ENCODE measurements around the gene TCEA2.

GRCh38 chr20:64074184-64074789 lies 11.3 kb downstream of the TCEA2 start:
- TF ChIP-seq CTCF (IDR thresholded peaks at IDR 0.05; ENCODE audit: low read length): no peak
- no peak for TF ChIP-seq EZH2 (optimal IDR thresholded peaks at IDR 0.05; ENCODE audit: low read depth, low read length)

Measured in MM.1S (cell line).